ENCODE measurements around the gene WDPCP. TPM values are rescaled to one million over a fixed set of nuclear protein-coding genes. Genes with fewer than 3 reads are reported as not detected.

WDPCP gene
- total RNA-seq, 1 donor from 2014 or later = 5.7 TPM

DNA sequence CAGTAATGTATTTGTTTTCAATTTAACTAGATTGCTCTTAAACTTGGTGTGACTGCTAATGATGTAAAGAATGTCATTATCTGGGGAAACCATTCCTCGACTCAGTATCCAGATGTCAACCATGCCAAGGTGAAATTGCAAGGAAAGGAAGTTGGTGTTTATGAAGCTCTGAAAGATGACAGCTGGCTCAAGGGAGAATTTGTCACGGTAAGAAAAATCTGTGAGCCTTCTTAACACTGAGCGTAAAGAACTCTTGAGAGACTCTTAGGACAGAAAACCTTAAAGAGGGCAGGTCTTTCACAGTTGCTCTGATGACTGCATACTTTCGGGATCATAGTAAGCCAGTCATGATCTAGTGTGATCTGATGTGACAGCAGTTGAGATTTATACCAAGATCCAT is 16.4 kb upstream of the WDPCP start:
- TF ChIP-seq, protein P1, sequence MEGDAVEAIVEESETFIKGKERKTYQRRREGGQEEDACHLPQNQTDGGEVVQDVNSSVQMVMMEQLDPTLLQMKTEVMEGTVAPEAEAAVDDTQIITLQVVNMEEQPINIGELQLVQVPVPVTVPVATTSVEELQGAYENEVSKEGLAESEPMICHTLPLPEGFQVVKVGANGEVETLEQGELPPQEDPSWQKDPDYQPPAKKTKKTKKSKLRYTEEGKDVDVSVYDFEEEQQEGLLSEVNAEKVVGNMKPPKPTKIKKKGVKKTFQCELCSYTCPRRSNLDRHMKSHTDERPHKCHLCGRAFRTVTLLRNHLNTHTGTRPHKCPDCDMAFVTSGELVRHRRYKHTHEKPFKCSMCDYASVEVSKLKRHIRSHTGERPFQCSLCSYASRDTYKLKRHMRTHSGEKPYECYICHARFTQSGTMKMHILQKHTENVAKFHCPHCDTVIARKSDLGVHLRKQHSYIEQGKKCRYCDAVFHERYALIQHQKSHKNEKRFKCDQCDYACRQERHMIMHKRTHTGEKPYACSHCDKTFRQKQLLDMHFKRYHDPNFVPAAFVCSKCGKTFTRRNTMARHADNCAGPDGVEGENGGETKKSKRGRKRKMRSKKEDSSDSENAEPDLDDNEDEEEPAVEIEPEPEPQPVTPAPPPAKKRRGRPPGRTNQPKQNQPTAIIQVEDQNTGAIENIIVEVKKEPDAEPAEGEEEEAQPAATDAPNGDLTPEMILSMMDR (IDR thresholded peaks at IDR 0.05; ENCODE audit: unreplicated experiment) = no peak
- Mint-ChIP-seq H3K27ac (ENCODE audit: unreplicated experiment) (no peak overlapping the region), H3K36me3 (ENCODE audit: low read depth, unreplicated experiment) (peaks cover 18% of the 10 kb centered on the region), H3K4me1 (ENCODE audit: unreplicated experiment) (no peaks in the 10 kb centered on the region), H3K9me3 (ENCODE audit: unreplicated experiment) (no peaks in the 10 kb centered on the region), H3K27me3 (ENCODE audit: unreplicated experiment) (no peaks in the 10 kb centered on the region), H3K4me3 (ENCODE audit: unreplicated experiment) (peak overlapping the region; percentile 37)
- DNase-seq (ENCODE audit: low spot score) = no peak

DNA sequence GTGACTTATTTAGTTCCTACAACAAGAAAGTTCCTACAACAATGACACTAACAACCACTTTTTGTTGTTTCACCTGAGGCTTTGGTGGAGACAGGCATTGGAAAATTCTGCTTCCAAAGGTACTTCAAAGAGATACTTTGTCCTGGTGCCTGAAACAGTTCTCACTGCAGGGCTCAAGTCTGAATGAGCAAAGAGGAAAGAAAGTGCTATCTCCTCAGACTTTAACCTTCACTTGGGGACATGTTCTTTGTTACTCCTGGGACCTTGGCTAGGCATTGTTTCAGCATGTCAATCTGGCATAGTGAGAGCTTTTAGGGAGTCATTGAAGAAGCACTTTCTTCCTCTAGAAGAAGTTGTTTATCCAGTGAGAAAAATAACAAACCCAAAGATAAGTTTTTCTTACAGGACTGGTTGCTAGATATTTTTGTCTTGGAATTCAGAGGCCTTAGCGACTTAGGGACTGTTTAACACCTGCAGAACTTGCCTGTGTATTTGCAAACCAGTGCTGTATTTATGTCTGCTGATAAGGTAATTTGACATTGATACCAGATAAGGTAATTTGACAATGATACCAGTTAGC is 12.7 kb upstream of the WDPCP start:
- DNase-seq (ENCODE audit: low spot score) = no peak
- Mint-ChIP-seq H3K4me3 (ENCODE audit: unreplicated experiment) (no peak overlapping the region), H3K4me1 (ENCODE audit: unreplicated experiment) (no peaks in the 10 kb centered on the region), H3K36me3 (ENCODE audit: low read depth, unreplicated experiment) (peaks cover 18% of the 10 kb centered on the region), H3K9me3 (ENCODE audit: unreplicated experiment) (no peaks in the 10 kb centered on the region), H3K27me3 (ENCODE audit: unreplicated experiment) (no peaks in the 10 kb centered on the region), H3K27ac (ENCODE audit: unreplicated experiment) (no peak overlapping the region)
- TF ChIP-seq, protein P1 (IDR thresholded peaks at IDR 0.05; ENCODE audit: unreplicated experiment) = no peak

DNA sequence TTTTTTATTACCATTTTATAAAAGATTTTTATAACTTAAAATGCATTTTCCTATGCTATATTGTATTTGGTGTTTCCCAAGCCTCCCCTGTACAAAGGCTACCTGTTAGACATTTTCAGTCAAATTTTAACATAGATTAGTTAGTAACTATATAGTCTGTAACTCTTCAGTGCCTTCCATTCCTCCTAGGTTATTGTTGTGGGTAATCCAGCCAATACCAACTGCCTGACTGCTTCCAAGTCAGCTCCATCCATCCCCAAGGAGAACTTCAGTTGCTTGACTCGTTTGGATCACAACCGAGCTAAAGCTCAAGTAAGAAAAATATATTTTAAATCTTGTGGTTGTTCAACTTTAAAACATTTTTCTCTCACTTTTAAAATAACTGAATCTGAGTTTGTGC is 10.7 kb upstream of the WDPCP start:
- no peak for DNase-seq (ENCODE audit: low spot score)
- Mint-ChIP-seq H3K9me3 (ENCODE audit: unreplicated experiment) (no peaks in the 10 kb centered on the region), H3K27ac (ENCODE audit: unreplicated experiment) (no peak overlapping the region), H3K4me1 (ENCODE audit: unreplicated experiment) (no peaks in the 10 kb centered on the region), H3K27me3 (ENCODE audit: unreplicated experiment) (no peaks in the 10 kb centered on the region), H3K4me3 (ENCODE audit: unreplicated experiment) (no peak overlapping the region), H3K36me3 (ENCODE audit: low read depth, unreplicated experiment) (peaks cover 9% of the 10 kb centered on the region)
- TF ChIP-seq, protein P1 (IDR thresholded peaks at IDR 0.05; ENCODE audit: unreplicated experiment) = no peak

DNA sequence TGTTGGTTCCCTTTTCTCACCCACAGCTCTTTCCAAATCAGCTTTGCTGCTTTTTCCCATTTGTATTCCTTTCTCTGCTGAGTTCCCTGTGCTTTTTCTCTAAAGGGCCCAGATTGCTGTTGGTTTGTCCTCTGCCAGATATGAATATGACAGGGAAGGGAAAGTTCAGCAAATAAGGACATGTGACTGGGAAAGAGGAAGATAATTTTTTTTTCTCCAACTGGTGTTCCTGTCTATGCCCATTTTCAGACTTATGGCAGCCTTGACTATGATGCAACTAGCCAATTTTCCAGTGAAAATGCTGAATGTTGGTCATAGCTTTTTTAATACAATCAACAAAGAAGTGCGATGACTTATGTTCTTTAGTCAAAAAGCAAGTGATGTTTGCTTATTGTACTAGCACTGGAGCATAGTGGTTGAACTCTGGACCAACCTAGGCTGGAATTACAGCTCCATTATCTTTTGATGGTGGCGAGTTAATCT is 8.2 kb upstream of the WDPCP start:
- TF ChIP-seq, protein P1 (IDR thresholded peaks at IDR 0.05; ENCODE audit: unreplicated experiment) = no peak
- Mint-ChIP-seq H3K36me3 (ENCODE audit: low read depth, unreplicated experiment) (no peaks in the 10 kb centered on the region), H3K9me3 (ENCODE audit: unreplicated experiment) (no peaks in the 10 kb centered on the region), H3K27ac (ENCODE audit: unreplicated experiment) (no peak overlapping the region), H3K27me3 (ENCODE audit: unreplicated experiment) (no peaks in the 10 kb centered on the region), H3K4me1 (ENCODE audit: unreplicated experiment) (no peaks in the 10 kb centered on the region), H3K4me3 (ENCODE audit: unreplicated experiment) (no peak overlapping the region)
- no peak for DNase-seq (ENCODE audit: low spot score)

DNA sequence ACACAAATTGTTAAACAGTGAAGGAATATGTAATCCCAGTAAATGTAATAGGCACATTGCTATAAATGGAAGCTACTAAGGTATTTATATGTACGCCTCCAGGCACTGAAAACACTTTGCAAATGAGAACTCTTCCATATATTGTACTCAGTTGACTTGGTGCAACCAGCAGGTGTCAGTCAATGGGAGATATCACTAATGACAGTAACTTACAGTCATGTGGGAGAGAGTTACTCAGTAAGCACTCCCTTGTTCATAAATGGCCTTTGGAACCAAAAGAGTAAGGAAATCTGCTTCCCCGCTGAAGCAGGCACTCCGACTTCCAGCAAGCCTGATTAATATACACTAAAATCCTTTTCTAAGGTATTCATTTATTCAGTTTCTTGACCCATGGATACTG is 6.4 kb upstream of the WDPCP start:
- no peaks in the 10 kb centered on the region for H3K4me1 Mint-ChIP-seq (ENCODE audit: unreplicated experiment)
- no peaks in the 10 kb centered on the region for H3K27me3 Mint-ChIP-seq (ENCODE audit: unreplicated experiment)
- no peak overlapping the region for H3K4me3 Mint-ChIP-seq (ENCODE audit: unreplicated experiment)
- H3K27ac Mint-ChIP-seq (ENCODE audit: unreplicated experiment) = no peak overlapping the region
- H3K9me3 Mint-ChIP-seq (ENCODE audit: unreplicated experiment) = no peaks in the 10 kb centered on the region
- H3K36me3 Mint-ChIP-seq (ENCODE audit: low read depth, unreplicated experiment) = no peaks in the 10 kb centered on the region
- TF ChIP-seq, protein P1 (IDR thresholded peaks at IDR 0.05; ENCODE audit: unreplicated experiment) = no peak
- no peak for DNase-seq (ENCODE audit: low spot score)

Measured in endothelial cell (in vitro differentiated cells).